Mesothelial cell of epicardium (in vitro differentiated cells): Measurements from ENCODE around the gene RAPSN. TPM values are rescaled to one million over a fixed set of nuclear protein-coding genes. Genes with fewer than 3 reads are reported as not detected.

Experiments
- DNase-seq, 2 experiments: peaks; one replicate each; pipeline ENCODE4 v3.0.0; 2021; ENCODE audit warnings: low spot score in 2 of 2; ENCODE audit not compliant: unreplicated experiment in 2 of 2
- H3K27ac Mint-ChIP-seq: 2 replicates; pipeline ENCODE4 v1.8.0; 2021; ENCODE audit warnings: mixed read lengths
- H3K27me3 Mint-ChIP-seq: 2 replicates; pipeline ENCODE4 v1.8.0; 2021; ENCODE audit warnings: low read depth, mixed read lengths
- H3K36me3 Mint-ChIP-seq: 2 replicates; pipeline ENCODE4 v1.8.0; 2021; ENCODE audit warnings: mixed read lengths
- H3K4me1 Mint-ChIP-seq: 2 replicates; pipeline ENCODE4 v1.8.0; 2021; ENCODE audit warnings: mixed read lengths
- H3K4me3 Mint-ChIP-seq: 2 replicates; pipeline ENCODE4 v1.8.0; 2021; ENCODE audit warnings: mild to moderate bottlenecking, moderate library complexity, mixed read lengths
- H3K9me3 Mint-ChIP-seq: 2 replicates; pipeline ENCODE4 v1.8.0; 2021; ENCODE audit warnings: mixed read lengths
- total RNA-seq: library from RNA; stranded (reverse); gene quantifications from 3 replicates; pipeline ENCODE4 v1.2.1, GENCODE V29; 2021
- TF ChIP-seq, protein P1 (sequence below): fragments of 200-600 bp; sonication (generic); IDR thresholded peaks from one replicate; pipeline ENCODE4 v1.5.0; 2021; ENCODE audit warnings: antibody characterized with exemption; ENCODE audit not compliant: unreplicated experiment

The RAPSN gene
- total RNA-seq, 1 donor from 2014 or later, result 0.31 TPM

DNA sequence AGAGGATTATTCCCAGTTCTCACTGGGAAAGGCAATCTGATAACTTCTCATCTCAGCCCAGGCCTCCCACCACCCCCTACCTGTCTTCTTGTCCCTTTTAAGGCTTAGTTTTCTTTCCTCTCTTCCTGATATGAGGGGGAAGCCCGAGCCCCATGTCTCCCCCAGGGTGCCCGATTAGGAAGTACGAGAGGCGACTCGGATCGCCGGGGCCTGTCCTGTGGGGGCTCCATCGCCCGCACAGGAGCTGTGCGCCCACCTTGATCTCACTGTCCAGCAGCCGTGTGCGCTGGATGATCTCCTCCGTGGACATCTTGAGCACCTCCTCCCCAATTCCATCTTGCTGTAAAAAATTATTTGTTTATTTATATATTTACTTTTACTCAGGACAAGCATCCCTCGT lies 23.3 kb downstream of the RAPSN start:
- no peaks in the 10 kb centered on the region for H3K27me3 Mint-ChIP-seq
- peaks cover 16% of the 10 kb centered on the region for H3K4me1 Mint-ChIP-seq
- H3K36me3 Mint-ChIP-seq, result peaks cover 15% of the 10 kb centered on the region
- no peak for DNase-seq
- peak overlapping the region; percentile 99 for H3K27ac Mint-ChIP-seq
- TF ChIP-seq, protein P1, sequence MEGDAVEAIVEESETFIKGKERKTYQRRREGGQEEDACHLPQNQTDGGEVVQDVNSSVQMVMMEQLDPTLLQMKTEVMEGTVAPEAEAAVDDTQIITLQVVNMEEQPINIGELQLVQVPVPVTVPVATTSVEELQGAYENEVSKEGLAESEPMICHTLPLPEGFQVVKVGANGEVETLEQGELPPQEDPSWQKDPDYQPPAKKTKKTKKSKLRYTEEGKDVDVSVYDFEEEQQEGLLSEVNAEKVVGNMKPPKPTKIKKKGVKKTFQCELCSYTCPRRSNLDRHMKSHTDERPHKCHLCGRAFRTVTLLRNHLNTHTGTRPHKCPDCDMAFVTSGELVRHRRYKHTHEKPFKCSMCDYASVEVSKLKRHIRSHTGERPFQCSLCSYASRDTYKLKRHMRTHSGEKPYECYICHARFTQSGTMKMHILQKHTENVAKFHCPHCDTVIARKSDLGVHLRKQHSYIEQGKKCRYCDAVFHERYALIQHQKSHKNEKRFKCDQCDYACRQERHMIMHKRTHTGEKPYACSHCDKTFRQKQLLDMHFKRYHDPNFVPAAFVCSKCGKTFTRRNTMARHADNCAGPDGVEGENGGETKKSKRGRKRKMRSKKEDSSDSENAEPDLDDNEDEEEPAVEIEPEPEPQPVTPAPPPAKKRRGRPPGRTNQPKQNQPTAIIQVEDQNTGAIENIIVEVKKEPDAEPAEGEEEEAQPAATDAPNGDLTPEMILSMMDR, result no peak
- no peaks in the 10 kb centered on the region for H3K9me3 Mint-ChIP-seq
- H3K4me3 Mint-ChIP-seq, result peak overlapping the region; percentile 100

DNA sequence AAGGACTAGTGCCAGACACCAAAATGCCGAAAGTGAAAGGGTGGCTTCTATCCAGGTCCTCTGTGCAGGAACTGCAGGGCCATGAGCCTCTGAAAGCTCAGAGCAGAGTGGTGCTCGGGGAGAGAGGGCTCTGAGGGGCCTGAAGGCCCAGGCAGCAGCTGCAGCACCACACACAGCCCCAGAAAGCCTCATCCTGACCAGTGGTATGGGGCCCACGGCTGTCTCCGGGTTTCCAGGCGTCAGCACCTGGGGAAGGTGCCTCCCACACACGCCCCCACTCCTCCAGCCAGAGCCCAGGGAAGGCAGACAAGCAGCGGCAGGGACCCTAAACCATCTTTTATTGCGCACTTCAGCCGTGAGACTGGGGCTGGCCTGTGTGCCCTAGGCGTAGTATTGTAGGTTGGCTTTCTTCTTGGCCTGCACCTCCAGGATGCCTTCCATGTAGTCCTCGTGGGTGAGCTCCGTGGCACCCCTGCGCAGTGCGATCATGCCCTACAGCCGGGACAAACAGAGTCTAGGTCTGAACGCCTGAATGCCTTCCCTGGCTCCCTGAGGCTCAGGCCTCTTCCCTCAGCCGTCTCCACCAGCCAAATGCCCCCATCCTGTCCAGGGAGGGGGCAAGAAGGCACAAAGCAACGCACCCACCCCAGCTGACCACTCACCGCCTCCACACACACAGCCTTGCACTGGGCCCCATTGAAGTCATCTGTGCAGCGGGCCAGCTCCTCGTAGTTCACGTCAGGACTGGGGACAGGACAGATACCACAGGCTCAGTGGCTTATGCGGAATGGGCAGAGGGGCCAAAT lies 30.3 kb downstream of the RAPSN start:
- no peak overlapping the region for H3K27ac Mint-ChIP-seq
- no peaks in the 10 kb centered on the region for H3K27me3 Mint-ChIP-seq
- peaks cover 13% of the 10 kb centered on the region for H3K36me3 Mint-ChIP-seq
- DNase-seq, result no peak
- H3K4me1 Mint-ChIP-seq, result peaks cover 13% of the 10 kb centered on the region
- no peaks in the 10 kb centered on the region for H3K9me3 Mint-ChIP-seq
- TF ChIP-seq, protein P1, result no peak
- H3K4me3 Mint-ChIP-seq, result no peak overlapping the region

DNA sequence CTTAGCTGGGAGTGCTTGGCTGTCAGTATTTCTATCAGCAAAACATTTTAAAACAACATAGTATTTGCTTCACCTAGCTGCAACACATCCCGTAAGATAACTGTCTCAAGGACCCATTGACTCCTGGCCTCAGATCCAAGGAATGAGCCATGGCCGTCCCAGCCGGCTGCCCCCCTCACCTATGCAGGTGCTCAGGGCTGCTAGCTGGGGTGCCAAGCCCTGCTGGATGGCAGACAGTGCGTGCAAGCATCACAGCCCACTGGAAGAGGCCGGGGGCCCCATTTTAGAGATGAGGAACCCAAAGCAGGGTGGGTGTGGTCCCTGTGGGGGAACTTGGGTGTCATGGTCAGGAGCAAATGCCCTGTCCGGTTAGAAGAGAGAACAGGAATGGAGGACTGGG lies 31.2 kb downstream of the RAPSN start:
- H3K27me3 Mint-ChIP-seq, result no peaks in the 10 kb centered on the region
- DNase-seq, result no peak

DNA sequence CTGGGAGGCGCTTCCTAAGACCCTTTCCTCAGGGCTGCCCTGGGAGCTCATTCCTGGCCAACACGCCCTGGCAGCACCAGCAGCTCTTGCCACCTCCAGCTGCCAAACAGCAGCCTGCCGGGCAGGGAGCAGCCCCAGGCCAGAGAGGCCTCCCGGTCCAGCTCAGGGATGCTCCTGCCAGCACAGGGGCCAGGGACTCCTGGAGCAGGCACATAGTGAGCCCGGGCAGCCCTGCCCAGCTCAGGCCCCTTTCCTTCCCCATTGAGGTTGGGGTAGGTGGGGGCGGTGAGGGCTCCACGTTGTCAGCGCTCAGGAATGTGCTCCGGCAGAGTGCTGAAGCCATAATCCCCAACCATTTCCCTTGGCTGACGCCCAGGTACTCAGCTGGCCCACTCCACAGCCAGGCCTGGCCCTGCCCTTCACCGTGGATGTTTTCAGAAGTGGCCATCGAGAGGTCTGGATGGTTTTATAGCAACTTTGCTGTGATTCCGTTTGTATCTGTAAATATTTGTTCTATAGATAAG lies 32.9 kb downstream of the RAPSN start:
- peak; percentile 64 to 83 for DNase-seq
- Mint-ChIP-seq H3K9me3 (no peaks in the 10 kb centered on the region), H3K4me3 (no peak overlapping the region), H3K27ac (peak overlapping the region; percentile 89), H3K27me3 (no peaks in the 10 kb centered on the region), H3K4me1 (peaks cover 13% of the 10 kb centered on the region), H3K36me3 (peaks cover 12% of the 10 kb centered on the region)
- TF ChIP-seq, protein P1, result no peak

More for the DNA sequence above, 31.2 kb downstream of the RAPSN start:
- peaks cover 13% of the 10 kb centered on the region for H3K4me1 Mint-ChIP-seq
- H3K36me3 Mint-ChIP-seq, result peaks cover 15% of the 10 kb centered on the region
- H3K4me3 Mint-ChIP-seq, result no peak overlapping the region
- H3K9me3 Mint-ChIP-seq, result no peaks in the 10 kb centered on the region
- peak overlapping the region; percentile 47 for H3K27ac Mint-ChIP-seq
- TF ChIP-seq, protein P1, result no peak

DNA sequence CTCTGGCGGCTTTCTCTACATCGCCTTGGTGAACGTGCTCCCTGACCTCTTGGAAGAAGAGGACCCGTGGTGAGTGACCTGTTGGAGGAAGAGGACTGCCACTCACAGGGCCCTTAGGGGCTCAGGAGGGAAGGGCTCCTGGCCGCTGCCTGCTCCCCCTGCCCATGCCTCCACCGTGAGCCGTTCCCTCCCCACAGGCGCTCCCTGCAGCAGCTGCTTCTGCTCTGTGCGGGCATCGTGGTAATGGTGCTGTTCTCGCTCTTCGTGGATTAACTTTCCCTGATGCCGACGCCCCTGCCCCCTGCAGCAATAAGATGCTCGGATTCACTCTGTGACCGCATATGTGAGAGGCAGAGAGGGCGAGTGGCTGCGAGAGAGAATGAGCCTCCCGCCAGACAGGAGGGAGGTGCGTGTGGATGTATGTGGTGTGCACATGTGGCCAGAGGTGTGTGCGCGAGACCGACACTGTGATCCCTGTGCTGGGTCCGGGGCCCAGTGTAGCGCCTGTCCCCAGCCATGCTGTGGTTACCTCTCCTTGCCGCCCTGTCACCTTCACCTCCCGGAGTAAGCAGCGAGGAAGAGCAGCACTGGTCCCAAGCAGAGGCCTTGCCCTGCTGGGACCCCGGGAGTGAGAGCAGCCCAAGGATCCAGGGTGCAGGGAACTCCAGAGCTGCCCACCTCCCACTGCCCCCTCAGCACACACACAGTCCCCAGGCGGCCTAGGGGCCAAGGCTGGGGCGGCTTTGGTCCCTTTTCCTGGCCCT lies 33.7 kb downstream of the RAPSN start:
- no peaks in the 10 kb centered on the region for H3K9me3 Mint-ChIP-seq
- no peaks in the 10 kb centered on the region for H3K27me3 Mint-ChIP-seq
- H3K36me3 Mint-ChIP-seq, result peaks cover 12% of the 10 kb centered on the region
- H3K27ac Mint-ChIP-seq, result peak overlapping the region; percentile 89
- H3K4me1 Mint-ChIP-seq, result peaks cover 13% of the 10 kb centered on the region
- no peak overlapping the region for H3K4me3 Mint-ChIP-seq
- TF ChIP-seq, protein P1, result no peak
- DNase-seq, result no peak
